ENCODE results near the gene C10orf71.
A peak's percentile ranks its signal among the peaks of the same experiment; 100 is the strongest.

C10orf71 gene

GRCh38 chr10:49312246-49312869 is 13.4 kb downstream of the C10orf71 start:
- DNase-seq (ENCODE audit: low spot score), result no peak

GRCh38 chr10:49313501-49314070 is 14.6 kb downstream of the C10orf71 start:
- no peak for DNase-seq (ENCODE audit: low spot score)

GRCh38 chr10:49314806-49315205 is 15.8 kb downstream of the C10orf71 start:
- no peak for DNase-seq (ENCODE audit: low spot score)

DNA sequence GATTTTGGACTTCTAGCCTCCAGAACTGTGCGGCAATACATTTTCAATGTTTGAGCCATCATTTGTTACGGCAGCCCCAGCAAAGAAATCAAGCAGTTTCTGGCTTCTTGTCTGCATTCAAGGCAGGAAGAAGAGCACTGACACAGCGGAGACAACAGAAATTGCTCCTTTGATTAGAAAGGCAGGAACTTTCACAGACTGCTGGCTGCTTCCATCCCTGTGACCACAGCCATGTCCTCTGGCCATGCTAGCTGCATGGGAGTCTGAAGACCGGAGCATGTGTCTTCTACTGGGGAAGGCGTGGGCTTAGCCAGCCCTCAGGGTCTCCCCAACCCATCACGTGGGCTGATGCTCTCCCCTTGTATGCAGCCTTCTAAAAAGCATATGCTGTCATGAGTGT is 19.1 kb downstream of the C10orf71 start:
- DNase-seq (ENCODE audit: low spot score), result no peak

DNA sequence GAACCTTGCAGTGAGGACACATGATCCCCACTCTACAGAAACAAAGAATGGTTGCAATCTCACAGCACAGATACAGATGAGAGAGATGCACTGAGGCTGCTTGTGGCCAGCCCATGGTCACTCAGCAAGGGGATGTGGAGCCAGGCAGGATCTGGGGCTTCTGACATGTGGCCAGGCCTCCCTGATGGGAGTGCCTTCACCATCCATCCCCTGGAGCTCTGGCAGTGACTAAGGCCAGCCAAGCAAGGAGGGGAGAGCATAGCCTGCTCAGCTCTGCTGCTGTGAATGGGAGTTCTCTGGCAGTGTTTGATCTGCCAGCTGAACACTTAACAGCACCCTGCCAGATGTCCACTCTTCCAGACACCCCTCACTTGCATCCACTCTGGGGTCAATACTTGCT is 19.8 kb downstream of the C10orf71 start:
- DNase-seq (ENCODE audit: low spot score), result no peak

GRCh38 chr10:49319206-49319605 is 20.2 kb downstream of the C10orf71 start:
- DNase-seq (ENCODE audit: low spot score), result no peak

- DNase-seq (ENCODE audit: low spot score), result no peak
These were observed 21.2 kb downstream of the C10orf71 start for GRCh38 chr10:49320191-49320590.

DNA sequence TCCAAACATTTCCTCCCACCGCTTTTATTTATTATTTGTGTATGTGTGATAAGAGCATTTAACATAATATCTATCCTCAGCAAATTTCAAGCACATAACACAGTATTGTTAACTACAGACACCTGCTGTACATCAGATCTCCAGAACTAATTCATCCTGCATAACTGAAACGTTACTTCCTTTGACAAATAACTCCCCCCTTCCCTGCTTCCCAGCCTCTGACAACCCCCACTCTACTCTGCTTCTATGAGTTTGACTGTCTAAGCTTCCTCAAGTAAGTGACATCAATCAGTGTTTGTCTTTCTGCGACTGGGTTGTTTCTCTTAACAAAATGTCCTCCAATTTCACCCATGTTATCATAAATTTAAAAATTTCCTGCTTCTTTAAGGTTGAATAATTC is 22.1 kb downstream of the C10orf71 start:
- no peak for DNase-seq (ENCODE audit: low spot score)

DNA sequence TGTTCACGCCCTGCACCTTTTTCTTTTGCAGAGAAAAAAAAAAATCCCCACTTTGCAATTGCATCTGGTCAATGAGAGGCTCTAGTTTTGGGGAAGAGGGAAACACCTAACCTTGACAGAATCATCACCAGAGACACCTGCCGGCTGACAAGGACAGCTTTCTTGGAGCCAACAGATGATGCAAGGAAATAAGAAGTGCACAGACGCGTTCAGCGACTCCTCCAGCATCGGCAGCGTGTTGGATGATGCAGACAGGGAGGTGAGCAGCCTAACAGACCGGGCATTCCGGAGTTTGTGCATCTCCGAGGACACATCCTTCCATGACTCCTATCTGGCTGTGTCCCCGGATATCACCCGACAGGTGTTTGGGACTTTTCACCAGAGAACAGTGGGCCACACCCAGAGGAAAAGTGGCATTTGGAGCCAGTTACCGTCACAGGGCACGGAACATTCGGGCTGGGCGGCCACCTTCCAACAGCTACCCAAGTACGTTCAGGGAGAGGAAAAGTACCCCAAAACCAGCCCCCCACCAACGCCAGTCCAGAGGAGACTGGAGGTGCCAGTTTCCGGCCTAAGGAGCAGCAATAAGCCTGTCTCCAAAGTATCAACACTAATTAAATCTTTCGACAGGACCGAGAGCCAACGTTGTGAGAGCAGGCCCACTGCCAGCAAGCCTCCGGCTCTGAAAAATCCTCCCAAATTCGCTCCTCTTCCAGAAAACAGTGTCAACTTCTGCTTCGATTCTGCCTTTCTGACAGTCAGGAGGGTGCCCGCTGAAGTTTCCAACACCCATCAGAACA is 23.6 kb downstream of the C10orf71 start:
- no peak for DNase-seq (ENCODE audit: low spot score)

DNA sequence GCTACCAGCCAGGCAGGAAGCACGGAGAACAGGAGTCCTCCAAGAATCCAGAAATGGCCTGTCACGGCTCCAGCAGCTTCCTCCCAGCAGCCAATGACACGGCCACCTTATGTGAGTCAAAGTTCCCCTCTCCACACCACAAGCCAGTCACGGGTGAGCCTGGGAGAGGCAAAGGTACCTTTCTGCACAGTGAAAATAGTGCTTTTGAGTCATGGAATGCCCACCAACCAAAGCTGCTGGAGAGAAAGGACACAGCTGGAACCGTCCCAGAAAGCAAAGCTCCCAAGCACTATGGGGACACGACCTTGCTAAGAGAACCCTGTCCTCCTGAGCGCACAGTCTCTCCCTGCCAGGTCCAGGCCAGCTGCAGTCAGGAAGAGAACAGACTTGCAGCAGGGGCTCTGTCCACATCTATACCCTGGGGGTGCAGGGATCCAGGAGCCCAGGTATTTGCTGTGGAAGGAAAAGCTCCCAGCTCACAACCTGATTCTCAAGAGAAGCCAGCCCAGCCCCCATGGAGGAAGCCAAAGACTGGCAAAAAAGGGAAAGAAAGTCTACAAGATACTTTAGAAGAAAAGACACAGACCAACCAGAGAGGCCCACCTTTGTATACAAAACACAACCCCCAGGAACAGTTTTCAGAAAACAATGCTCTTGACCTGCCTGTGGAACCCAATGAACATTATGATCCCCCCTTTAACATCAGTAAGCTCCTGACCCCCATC is 24.4 kb downstream of the C10orf71 start:
- no peak for DNase-seq (ENCODE audit: low spot score)

DNA sequence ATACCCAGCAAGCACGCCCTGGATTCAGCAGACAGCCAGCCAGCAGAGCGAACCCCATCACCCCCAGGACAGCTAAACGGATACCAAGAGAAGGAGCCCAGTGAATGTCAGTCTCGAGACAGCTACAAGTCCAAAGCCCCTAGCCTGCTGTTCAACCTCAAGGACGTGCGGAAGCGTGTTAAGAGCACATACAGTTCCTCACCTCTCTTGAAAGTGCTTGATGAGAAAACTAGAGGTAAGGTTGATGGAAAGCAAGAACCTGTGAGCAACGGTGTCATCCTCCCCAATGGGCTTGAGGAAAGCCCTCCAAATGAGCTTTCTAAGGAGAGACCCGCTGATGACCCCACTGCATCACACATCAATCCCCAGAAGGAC is 24.9 kb downstream of the C10orf71 start:
- DNase-seq (ENCODE audit: low spot score), result no peak

DNA sequence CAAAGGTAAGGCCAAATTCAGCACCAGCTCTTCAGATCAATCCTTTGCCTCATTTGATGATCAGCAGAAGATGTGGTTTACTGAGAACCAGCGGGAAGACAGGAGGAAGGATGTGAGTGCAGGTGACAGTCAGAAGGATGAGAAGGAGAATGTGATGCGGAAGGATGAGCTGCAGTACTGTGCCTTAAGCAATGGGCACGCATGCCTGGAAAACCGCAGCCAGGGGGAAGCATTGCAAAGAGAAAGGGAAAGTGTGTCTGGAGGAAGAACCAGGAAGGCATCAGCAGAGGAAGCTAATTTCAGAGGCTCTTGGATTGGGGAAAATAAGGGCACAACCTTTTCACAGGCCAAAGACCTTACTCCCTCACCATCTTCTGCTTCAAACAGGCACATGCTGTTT is 25.7 kb downstream of the C10orf71 start:
- DNase-seq (ENCODE audit: low spot score), result peak; percentile 32

GRCh38 chr10:49325131-49325915 is 26.4 kb downstream of the C10orf71 start:
- no peak for DNase-seq (ENCODE audit: low spot score)

GRCh38 chr10:49325916-49326783 is 27.2 kb downstream of the C10orf71 start:
- DNase-seq (ENCODE audit: low spot score), result no peak

- DNase-seq (ENCODE audit: low spot score), result no peak
These were observed 28.3 kb downstream of the C10orf71 start for GRCh38 chr10:49327036-49327813.

- no peak for DNase-seq (ENCODE audit: low spot score)
These were observed 29.6 kb downstream of the C10orf71 start for GRCh38 chr10:49328401-49329145.

GRCh38 chr10:49329146-49329505 is 30.2 kb downstream of the C10orf71 start:
- DNase-seq (ENCODE audit: low spot score), result no peak

DNA sequence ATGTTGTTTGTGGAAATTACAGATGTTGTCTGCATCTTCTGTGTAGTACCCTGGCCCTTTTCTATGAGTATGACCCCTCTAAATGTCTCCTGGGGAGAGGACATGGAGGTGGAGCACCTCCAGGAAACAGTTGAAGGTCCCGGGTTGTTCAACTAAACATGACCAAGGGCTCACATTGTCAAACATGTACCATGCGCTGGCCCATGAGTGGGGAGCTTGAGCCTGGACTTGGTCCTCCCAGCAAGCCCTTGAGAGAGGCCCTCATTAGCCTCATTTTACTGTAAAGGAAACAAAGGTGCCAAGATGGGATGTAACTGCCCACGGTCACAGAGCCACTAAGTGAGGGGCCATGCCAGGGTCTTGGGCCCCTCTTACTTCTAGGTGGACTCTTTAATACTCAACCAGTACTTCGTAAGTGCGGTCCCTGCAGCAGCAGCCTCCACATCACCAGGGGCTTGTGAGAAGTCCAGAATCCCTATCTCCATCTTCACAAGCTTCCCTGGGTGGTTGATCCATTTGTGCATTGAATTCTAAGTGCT is 31.2 kb downstream of the C10orf71 start:
- DNase-seq (ENCODE audit: low spot score), result no peak

DNA sequence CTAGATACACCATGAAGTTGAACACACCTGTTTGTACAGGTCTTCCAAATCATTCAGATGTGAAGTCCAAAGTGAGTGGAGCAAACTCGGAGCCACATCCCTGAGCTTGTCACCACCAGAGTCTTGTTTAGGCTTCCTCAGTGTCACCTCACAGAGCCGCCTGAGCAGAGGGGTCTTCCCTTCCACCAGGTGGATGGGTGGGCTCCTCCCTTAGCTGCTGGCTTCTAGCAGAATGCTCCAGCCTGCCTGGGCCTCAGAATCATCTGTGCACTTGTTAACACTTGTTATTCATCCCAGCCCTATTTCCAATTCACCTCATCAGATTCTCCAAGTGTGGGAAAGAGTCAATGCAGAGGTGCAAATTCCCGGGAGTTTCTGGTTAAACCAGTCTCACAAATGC is 32.5 kb downstream of the C10orf71 start:
- DNase-seq (ENCODE audit: low spot score), result no peak

Measured in SK-N-DZ (cell line).